ENCODE results near the gene ERVW-1. TPM values are rescaled to one million over a fixed set of nuclear protein-coding genes. Genes with fewer than 3 reads are reported as not detected.
"Not testable (repeated sequence)": the region's sequence is repeated elsewhere in the genome, so short reads cannot be mapped to it uniquely, and the experiment has no call there.

ERVW-1 gene, protein sequence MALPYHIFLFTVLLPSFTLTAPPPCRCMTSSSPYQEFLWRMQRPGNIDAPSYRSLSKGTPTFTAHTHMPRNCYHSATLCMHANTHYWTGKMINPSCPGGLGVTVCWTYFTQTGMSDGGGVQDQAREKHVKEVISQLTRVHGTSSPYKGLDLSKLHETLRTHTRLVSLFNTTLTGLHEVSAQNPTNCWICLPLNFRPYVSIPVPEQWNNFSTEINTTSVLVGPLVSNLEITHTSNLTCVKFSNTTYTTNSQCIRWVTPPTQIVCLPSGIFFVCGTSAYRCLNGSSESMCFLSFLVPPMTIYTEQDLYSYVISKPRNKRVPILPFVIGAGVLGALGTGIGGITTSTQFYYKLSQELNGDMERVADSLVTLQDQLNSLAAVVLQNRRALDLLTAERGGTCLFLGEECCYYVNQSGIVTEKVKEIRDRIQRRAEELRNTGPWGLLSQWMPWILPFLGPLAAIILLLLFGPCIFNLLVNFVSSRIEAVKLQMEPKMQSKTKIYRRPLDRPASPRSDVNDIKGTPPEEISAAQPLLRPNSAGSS
- total RNA-seq (ENCODE audit: low replicate concordance), result not detected in 2 replicates

DNA sequence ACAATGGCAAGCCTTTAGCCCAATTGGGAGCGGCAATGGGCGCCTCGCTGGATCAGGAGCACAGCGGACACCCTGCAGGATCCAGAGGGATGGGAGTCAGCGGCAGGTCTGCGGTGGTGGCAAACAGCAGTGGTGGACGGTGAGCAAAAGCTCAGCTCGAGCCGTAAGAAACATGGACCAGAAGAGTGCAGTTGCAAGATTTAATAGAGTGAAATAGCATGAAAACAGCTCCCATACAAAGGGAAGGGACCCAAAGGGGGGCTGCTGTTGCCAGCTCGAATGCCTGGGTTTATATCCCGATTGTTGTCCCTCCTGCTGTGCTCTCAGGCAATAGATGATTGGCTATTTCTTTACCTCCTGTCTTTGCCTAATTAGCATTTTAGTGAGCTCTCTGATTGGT, at the start of gene ERVW-1:
Gene ERVW-1, minus strand, starts transcription at position 266 of the 400 bp plus-strand sequence. CDS start 7,565 bp downstream, outside the sequence.
- DNase-seq (ENCODE audit: low spot score); H3K79me2 ChIP-seq (ENCODE audit: low read depth): not testable (repeated sequence)

DNA sequence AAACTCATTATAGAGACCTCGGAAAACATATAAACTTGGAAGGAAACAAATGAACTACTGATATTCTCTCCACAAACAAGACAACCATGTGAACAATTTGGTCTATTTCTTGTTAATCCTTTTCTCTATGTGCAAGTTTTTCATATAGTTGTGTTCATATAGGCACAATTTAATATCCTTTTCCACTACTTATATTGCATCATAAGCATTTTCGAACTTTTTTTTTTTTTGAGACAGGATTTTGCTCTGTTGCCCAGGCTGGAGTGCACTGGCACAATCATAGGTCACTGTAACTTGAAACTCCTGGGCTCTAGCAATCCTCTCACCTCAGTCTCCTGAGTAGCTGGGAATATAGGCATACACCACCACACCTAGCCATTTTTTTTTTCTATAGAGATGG, 45.4 kb upstream of the ERVW-1 start:
- H3K27ac Mint-ChIP-seq, result no peak overlapping the region
- Histone ChIP-seq H3K9me3 (ENCODE audit: low read depth) (no peaks in the 10 kb centered on the region), H4K20me1 (ENCODE audit: low read depth) (peaks cover 5% of the 10 kb centered on the region), H3K27ac (no peak overlapping the region), H3K27me3 (no peaks in the 10 kb centered on the region), H3K79me2 (ENCODE audit: low read depth) (peaks cover 58% of the 10 kb centered on the region), H3K9ac (no peak overlapping the region), H2AFZ (replicated peaks) (no peak overlapping the region), H3K4me1 (peaks cover 8% of the 10 kb centered on the region), H3K36me3 (peaks cover 3% of the 10 kb centered on the region), H3K4me2 (no peak overlapping the region), H3K4me3 (no peak overlapping the region), H3F3A (ENCODE audit: low read depth) (peaks cover 4% of the 10 kb centered on the region)
- peaks cover 3% of the 10 kb centered on the region for H3K36me3 Mint-ChIP-seq
- H3K4me3 Mint-ChIP-seq, result no peak overlapping the region
- no peak for DNase-seq (ENCODE audit: low spot score)
- H3K27me3 Mint-ChIP-seq (ENCODE audit: insufficient read depth, low read depth), result no peaks in the 10 kb centered on the region
- no peaks in the 10 kb centered on the region for H3K9me3 Mint-ChIP-seq
- no peak for TF ChIP-seq EZH2 (IDR thresholded peaks at IDR 0.05)
- TF ChIP-seq, protein P1, sequence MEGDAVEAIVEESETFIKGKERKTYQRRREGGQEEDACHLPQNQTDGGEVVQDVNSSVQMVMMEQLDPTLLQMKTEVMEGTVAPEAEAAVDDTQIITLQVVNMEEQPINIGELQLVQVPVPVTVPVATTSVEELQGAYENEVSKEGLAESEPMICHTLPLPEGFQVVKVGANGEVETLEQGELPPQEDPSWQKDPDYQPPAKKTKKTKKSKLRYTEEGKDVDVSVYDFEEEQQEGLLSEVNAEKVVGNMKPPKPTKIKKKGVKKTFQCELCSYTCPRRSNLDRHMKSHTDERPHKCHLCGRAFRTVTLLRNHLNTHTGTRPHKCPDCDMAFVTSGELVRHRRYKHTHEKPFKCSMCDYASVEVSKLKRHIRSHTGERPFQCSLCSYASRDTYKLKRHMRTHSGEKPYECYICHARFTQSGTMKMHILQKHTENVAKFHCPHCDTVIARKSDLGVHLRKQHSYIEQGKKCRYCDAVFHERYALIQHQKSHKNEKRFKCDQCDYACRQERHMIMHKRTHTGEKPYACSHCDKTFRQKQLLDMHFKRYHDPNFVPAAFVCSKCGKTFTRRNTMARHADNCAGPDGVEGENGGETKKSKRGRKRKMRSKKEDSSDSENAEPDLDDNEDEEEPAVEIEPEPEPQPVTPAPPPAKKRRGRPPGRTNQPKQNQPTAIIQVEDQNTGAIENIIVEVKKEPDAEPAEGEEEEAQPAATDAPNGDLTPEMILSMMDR (IDR thresholded peaks at IDR 0.05), result no peak
- no peak for TF ChIP-seq EZH2phosphoT487 (IDR thresholded peaks at IDR 0.05)
- H3K4me1 Mint-ChIP-seq, result peaks cover 11% of the 10 kb centered on the region

More for the DNA sequence above, at the start of gene ERVW-1:
- not testable (repeated sequence) for H3K4me3 Mint-ChIP-seq; H3K27me3 ChIP-seq; H3K9me3 Mint-ChIP-seq; H3K9me3 ChIP-seq (ENCODE audit: low read depth); H3K4me1 Mint-ChIP-seq; H3K4me3 ChIP-seq; H3F3A ChIP-seq (ENCODE audit: low read depth); H2AFZ ChIP-seq (replicated peaks); H3K9ac ChIP-seq; H3K4me1 ChIP-seq; H3K36me3 Mint-ChIP-seq; H3K27me3 Mint-ChIP-seq (ENCODE audit: insufficient read depth, low read depth); H3K27ac Mint-ChIP-seq; H4K20me1 ChIP-seq (ENCODE audit: low read depth); H3K27ac ChIP-seq; H3K36me3 ChIP-seq; H3K4me2 ChIP-seq

DNA sequence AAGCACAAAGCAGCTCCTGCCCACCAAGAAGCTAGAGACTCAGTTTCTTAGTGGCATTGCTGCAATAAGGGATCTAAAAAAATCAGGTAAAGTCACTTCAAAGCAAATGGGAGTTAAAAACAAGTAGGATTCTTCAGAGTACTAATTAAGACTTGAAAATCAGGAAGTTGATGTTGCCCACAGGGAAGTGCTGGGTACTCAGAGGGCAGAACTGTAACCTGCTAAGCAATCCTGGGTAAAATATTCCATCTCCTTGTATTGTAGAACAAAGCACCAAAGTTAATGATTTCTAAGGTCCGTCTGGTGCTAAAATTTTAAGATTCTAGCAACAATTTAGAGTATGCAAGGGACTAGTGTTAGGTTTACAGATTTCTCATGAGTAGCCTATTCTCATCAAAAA, 42.3 kb upstream of the ERVW-1 start:
- Histone ChIP-seq H2AFZ (replicated peaks) (no peak overlapping the region), H3K4me3 (no peak overlapping the region), H3K27ac (no peak overlapping the region), H3K4me1 (no peaks in the 10 kb centered on the region), H3K36me3 (peaks cover 3% of the 10 kb centered on the region), H4K20me1 (ENCODE audit: low read depth) (no peaks in the 10 kb centered on the region), H3K4me2 (no peak overlapping the region), H3F3A (ENCODE audit: low read depth) (no peaks in the 10 kb centered on the region), H3K9me3 (ENCODE audit: low read depth) (no peaks in the 10 kb centered on the region), H3K27me3 (no peaks in the 10 kb centered on the region), H3K9ac (no peak overlapping the region), H3K79me2 (ENCODE audit: low read depth) (peaks cover 27% of the 10 kb centered on the region)
- H3K4me1 Mint-ChIP-seq, result no peaks in the 10 kb centered on the region
- no peaks in the 10 kb centered on the region for H3K27me3 Mint-ChIP-seq (ENCODE audit: insufficient read depth, low read depth)
- no peaks in the 10 kb centered on the region for H3K9me3 Mint-ChIP-seq
- TF ChIP-seq EZH2phosphoT487 (IDR thresholded peaks at IDR 0.05), result no peak
- TF ChIP-seq, protein P1 (IDR thresholded peaks at IDR 0.05), result no peak
- TF ChIP-seq EZH2 (IDR thresholded peaks at IDR 0.05), result no peak
- no peak overlapping the region for H3K4me3 Mint-ChIP-seq
- no peak for DNase-seq (ENCODE audit: low spot score)
- H3K36me3 Mint-ChIP-seq, result peaks cover 13% of the 10 kb centered on the region
- no peak overlapping the region for H3K27ac Mint-ChIP-seq

DNA sequence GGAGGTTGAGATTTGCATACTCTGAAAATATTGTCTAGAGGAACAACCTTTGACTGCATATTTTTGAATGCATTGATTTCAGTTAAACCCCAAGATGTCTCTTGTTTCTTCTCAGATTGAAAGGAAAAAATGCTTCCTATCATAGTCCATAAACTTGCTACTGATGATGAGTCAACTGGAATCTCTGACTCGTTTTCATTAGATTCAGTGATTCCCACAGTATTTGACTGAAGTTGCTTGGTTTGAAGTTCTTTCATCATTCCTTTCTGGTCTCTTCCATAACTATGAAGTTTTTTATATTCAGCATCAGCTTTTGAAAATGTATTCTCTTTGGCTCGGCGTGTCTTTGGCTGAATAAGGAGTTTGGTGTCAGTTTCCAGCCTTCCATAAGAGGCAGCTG, 39.9 kb upstream of the ERVW-1 start:
- Mint-ChIP-seq H3K27ac (no peak overlapping the region), H3K36me3 (peaks cover 19% of the 10 kb centered on the region), H3K9me3 (no peaks in the 10 kb centered on the region), H3K4me1 (no peaks in the 10 kb centered on the region), H3K27me3 (ENCODE audit: insufficient read depth, low read depth) (no peaks in the 10 kb centered on the region), H3K4me3 (no peak overlapping the region)
- Histone ChIP-seq H3K36me3 (peaks cover 12% of the 10 kb centered on the region), H3K27me3 (no peaks in the 10 kb centered on the region), H3K4me3 (no peak overlapping the region), H3K27ac (no peak overlapping the region), H3K9me3 (ENCODE audit: low read depth) (no peaks in the 10 kb centered on the region), H3F3A (ENCODE audit: low read depth) (no peaks in the 10 kb centered on the region), H3K79me2 (ENCODE audit: low read depth) (peaks cover 6% of the 10 kb centered on the region), H2AFZ (replicated peaks) (no peak overlapping the region), H3K9ac (no peak overlapping the region), H3K4me1 (no peaks in the 10 kb centered on the region), H4K20me1 (ENCODE audit: low read depth) (no peaks in the 10 kb centered on the region), H3K4me2 (no peak overlapping the region)
- no peak for DNase-seq (ENCODE audit: low spot score)
- TF ChIP-seq EZH2phosphoT487 (IDR thresholded peaks at IDR 0.05) (no peak), EZH2 (IDR thresholded peaks at IDR 0.05) (no peak)
- TF ChIP-seq, protein P1 (IDR thresholded peaks at IDR 0.05), result no peak
